Kidney (tissue), 14 donors: ENCODE data around the gene LEKR1. TPM values are rescaled to one million over a fixed set of nuclear protein-coding genes. Genes with fewer than 3 reads are reported as not detected.

ENCODE experiments used
- DNase-seq, 5 donors: peaks; one replicate each; pipeline ENCODE4 v3.0.0-alpha.2; 2013 to 2020
- FAIRE-seq: peaks from 2 replicates; lab custom pipeline; 2012; peaks lifted over from hg19 to GRCh38; lab: Jason Lieb, UNC
- H3K27ac ChIP-seq, 2 donors: one replicate each; pipeline ENCODE4 v1.7.0; 2013; ENCODE audit warnings: low read depth in 2 of 2, low read length in 2 of 2, inconsistent platforms in 1 of 2
- H3K27me3 ChIP-seq: one replicate; pipeline ENCODE4 v1.7.1; 2013; ENCODE audit warnings: low read length, inconsistent platforms; ENCODE audit not compliant: control insufficient read depth, insufficient read depth
- H3K36me3 ChIP-seq, 3 donors: one replicate each; pipeline versions ENCODE4 v1.7.0 to v1.7.1; 2013; ENCODE audit warnings: low read length in 3 of 3, control low read depth in 1 of 3, inconsistent platforms in 1 of 3; ENCODE audit not compliant: insufficient read depth in 3 of 3, control insufficient read depth in 2 of 3
- H3K4me1 ChIP-seq, 3 donors: one replicate each; pipeline versions ENCODE4 v1.7.0 to v1.7.1; 2013; ENCODE audit warnings: low read length in 3 of 3, inconsistent platforms in 1 of 3, low read depth in 1 of 3; ENCODE audit not compliant: control insufficient read depth in 2 of 3, insufficient read depth in 2 of 3
- H3K4me3 ChIP-seq, 3 donors: one replicate each; pipeline versions ENCODE4 v1.7.0 to v1.8.1; 2013; ENCODE audit warnings: low read length in 3 of 3, control low read depth in 1 of 3, inconsistent platforms in 1 of 3
- H3K9ac ChIP-seq, 3 donors: one replicate each; pipeline versions ENCODE4 v1.7.0 to v1.7.1; 2013; ENCODE audit warnings: low read length in 3 of 3, control low read depth in 1 of 3, inconsistent platforms in 1 of 3
- H3K9me3 ChIP-seq, 3 donors: one replicate each; pipeline versions ENCODE4 v1.7.0 to v1.7.1; 2013; ENCODE audit warnings: low read length in 3 of 3, control low read depth in 1 of 3, inconsistent platforms in 1 of 3; ENCODE audit not compliant: control insufficient read depth in 2 of 3, insufficient read depth in 1 of 3
- intact Hi-C: fragments of 100-400 bp; cut with DNase I; formaldehyde crosslinking; loops from one replicate; pipeline ENCODE4 v1.11.1; 2022
- polyA plus RNA-seq: library from polyadenylated mRNA; stranded (reverse); fragments of 350-450 nt; fragmentation: Illumina TruSeq; extraction: RNeasy Lipid Tissue Mini Kit (QIAGEN cat#74804); gene quantifications from one replicate; pipeline ENCODE4 v1.2.3, GENCODE V29; 2014; ENCODE audit warnings: low read depth, low replicate concordance; ENCODE audit not compliant: insufficient read depth
- total RNA-seq: library from RNA; stranded (reverse); fragmentation: NEBNext Ultra II Directional; extraction: Animal tissue kit (Norgen Biotek cat#: 25700); gene quantifications from one replicate; pipeline ENCODE4 v1.2.1, GENCODE V29; 2021
- TF ChIP-seq, protein P1 (sequence below): IDR thresholded peaks from 3 replicates; pipeline ENCODE4 v1.5.1; 2012; ENCODE audit warnings: mild to moderate bottlenecking, moderate library complexity, borderline replicate concordance; ENCODE audit not compliant: insufficient read depth; ENCODE audit errors: extremely low read depth
- donor health status: control.
- donor health status: control.
- donor health status: control.
- donor health status: control.
- donor health status: control.
- donor health status: DM: yes; HTN: yes; CAD: no.
- donor health status: Normal renal cell carcinoma (clear cell type).

Gene LEKR1
- total and polyA plus RNA-seq, 2 donors from 2014 or later = 1.6 to 1.8 TPM

GRCh38 chr3:156837115-156837514 is 11.0 kb downstream of the LEKR1 start:
- no peaks in the 10 kb centered on the region for H3K4me1 ChIP-seq
- H3K9me3 ChIP-seq = no peaks in the 10 kb centered on the region
- H3K9ac ChIP-seq = no peak overlapping the region
- no peak overlapping the region for H3K4me3 ChIP-seq
- no peak for FAIRE-seq
- TF ChIP-seq, protein P1, sequence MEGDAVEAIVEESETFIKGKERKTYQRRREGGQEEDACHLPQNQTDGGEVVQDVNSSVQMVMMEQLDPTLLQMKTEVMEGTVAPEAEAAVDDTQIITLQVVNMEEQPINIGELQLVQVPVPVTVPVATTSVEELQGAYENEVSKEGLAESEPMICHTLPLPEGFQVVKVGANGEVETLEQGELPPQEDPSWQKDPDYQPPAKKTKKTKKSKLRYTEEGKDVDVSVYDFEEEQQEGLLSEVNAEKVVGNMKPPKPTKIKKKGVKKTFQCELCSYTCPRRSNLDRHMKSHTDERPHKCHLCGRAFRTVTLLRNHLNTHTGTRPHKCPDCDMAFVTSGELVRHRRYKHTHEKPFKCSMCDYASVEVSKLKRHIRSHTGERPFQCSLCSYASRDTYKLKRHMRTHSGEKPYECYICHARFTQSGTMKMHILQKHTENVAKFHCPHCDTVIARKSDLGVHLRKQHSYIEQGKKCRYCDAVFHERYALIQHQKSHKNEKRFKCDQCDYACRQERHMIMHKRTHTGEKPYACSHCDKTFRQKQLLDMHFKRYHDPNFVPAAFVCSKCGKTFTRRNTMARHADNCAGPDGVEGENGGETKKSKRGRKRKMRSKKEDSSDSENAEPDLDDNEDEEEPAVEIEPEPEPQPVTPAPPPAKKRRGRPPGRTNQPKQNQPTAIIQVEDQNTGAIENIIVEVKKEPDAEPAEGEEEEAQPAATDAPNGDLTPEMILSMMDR = no peak
- no peaks in the 10 kb centered on the region for H3K27me3 ChIP-seq
- H3K27ac ChIP-seq = no peak overlapping the region
- intact Hi-C loops = no loop called here
- DNase-seq = no peak
- no peaks in the 10 kb centered on the region for H3K36me3 ChIP-seq

DNA sequence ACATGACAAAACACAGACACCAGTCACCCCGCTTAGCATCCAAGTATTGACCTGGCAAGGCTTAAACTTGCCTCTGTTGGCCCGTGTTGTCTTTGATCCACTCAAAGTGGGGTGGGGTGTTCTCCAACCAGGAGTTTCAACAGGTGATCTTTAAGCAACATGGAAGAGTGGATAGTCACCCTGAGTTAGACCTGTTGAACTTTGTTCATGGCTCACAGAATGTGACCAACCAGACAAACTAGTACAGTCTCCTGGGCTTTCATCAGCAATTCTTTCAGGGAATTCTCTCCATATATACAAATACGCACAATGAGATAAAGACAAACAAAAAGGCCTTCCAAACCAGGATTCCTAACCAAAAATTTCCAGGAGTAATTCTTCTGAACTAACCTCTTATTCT is 11.9 kb downstream of the LEKR1 start:
- no peak overlapping the region for H3K4me3 ChIP-seq
- DNase-seq (no peak), FAIRE-seq (no peak)
- H3K27me3 ChIP-seq = no peaks in the 10 kb centered on the region
- H3K4me1 ChIP-seq = no peaks in the 10 kb centered on the region
- no peaks in the 10 kb centered on the region for H3K36me3 ChIP-seq
- TF ChIP-seq, protein P1 = no peak
- H3K9ac ChIP-seq = no peak overlapping the region
- no peak overlapping the region for H3K27ac ChIP-seq
- intact Hi-C loops = no loop called here
- H3K9me3 ChIP-seq = no peaks in the 10 kb centered on the region

DNA sequence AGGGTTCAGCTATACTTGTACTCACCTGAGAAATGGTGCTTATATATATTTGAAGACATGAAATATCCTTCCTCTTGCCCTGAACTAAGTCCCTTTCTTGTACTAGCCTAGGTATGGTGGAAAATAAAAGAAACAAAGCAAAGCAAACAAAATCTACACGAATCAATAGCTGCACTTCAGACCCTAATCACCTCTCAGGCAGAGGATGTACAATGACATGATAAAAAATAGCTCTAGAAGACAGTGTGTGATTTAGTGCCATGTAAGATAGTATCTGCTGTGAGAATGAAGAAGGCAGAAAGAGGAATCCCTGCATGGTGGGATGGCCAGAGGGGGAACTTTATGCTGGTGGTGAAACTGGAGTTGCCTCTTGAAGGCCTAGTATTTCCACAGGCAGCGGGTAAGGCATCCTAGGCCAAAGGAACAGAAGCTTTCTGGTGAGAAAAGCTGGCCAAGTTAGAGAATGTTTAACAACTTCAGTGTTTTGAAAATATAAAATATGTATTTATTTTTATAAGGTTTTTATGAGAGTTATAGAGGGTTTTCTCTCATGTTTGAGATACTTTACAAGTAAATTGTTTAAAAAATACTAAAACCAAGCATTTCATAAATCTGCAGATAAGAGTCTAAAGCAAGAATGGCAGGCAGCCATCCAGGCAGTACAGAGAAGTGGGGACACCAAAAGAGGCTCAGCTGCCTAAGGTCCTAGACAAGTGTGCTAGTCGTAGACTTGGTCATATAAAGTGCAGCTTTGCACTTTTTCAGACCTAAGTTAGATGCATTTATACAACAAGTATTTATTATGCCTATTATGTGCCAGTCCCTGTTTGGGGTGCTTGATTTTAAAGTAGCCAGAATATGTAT is 14.9 kb downstream of the LEKR1 start:
- Histone ChIP-seq H3K9me3 (no peaks in the 10 kb centered on the region), H3K9ac (no peak overlapping the region), H3K27ac (no peak overlapping the region), H3K27me3 (no peaks in the 10 kb centered on the region), H3K4me3 (no peak overlapping the region), H3K36me3 (no peaks in the 10 kb centered on the region), H3K4me1 (no peaks in the 10 kb centered on the region)
- intact Hi-C loops = no loop called here
- TF ChIP-seq, protein P1 = no peak
- FAIRE-seq = no peak
- DNase-seq = no peak
